HG02981 (cell line): ENCODE data around the gene EXOC3.
"Not testable (repeated sequence)": the region's sequence is repeated elsewhere in the genome, so short reads cannot be mapped to it uniquely, and the experiment has no call there.

Experiments
- ATAC-seq: cut with Tn5 transposase; IDR thresholded peaks from one replicate; pipeline ENCODE4 v1.9.1; 2021; ENCODE audit warnings: mild to moderate bottlenecking, moderate library complexity; ENCODE audit not compliant: unreplicated experiment

The EXOC3 gene

GRCh38 chr5:406041-406440 is 36.9 kb upstream of the EXOC3 start:
- no peak for ATAC-seq

DNA sequence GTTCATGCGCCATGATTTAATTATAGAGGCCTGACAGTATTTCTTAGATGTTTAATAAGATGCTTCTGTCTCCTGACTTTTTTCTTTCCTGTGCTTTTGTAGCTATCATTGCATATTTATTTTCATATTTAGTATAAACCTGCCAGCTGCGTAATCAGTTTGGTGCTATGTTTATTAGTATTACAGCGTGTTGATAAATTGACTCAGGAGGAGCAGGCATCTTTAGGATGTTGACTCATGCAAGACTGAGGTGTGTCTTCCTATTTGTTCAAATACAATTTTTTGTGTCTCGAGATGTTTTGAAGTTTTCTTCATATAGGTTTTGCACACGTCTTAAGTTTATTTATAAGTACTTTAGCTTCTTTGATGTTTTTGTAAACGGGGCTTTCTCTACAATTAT is 35.9 kb upstream of the EXOC3 start:
- no peak for ATAC-seq

DNA sequence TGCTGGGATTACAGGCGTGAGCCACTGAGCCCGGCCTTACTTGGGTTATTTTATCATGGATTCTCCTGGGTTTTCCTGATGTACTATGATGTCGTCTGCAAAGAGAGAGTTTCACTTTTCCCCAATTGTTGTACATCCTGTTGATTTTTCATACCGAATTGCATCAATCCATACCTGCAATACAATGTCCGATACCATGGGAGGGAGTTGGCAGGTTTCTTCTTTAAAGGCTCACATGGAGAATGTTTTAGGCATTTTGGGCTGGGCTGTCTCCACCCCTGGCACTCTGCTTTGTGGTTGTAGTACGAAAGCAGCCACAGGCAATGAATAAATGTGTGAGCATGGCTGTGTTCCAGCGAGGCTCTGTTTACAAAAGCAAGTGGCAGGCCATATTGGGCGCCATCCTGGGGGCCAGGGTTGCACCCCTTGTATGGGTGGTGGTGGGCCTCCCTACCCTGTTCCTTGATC is 35.1 kb upstream of the EXOC3 start:
- ATAC-seq: no peak

- no peak for ATAC-seq
These were observed 32.0 kb upstream of the EXOC3 start for GRCh38 chr5:410911-411517.

DNA sequence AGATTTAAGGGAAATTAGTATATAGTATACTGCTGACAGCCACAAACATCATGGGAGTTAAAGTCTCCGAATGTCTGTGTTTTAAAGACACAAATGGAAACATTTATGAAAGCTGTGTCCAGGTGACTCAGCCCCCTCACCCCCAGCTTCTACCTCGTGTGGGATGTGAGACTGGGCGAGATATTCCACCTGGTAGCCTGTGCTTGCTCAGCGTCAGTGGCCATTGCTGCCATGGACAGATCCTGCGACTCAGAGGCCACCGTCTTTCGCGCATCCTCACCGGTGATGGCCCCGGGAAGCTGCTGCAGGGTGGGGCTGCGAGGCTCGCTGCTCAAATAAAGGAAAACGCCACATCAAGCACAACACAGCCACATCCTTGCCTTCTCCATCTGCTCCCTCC is 31.2 kb upstream of the EXOC3 start:
- no peak for ATAC-seq

- ATAC-seq: not testable (repeated sequence)
These were observed 27.7 kb upstream of the EXOC3 start for GRCh38 chr5:414991-415927.

GRCh38 chr5:415928-416635 is 26.9 kb upstream of the EXOC3 start:
- no peak for ATAC-seq

DNA sequence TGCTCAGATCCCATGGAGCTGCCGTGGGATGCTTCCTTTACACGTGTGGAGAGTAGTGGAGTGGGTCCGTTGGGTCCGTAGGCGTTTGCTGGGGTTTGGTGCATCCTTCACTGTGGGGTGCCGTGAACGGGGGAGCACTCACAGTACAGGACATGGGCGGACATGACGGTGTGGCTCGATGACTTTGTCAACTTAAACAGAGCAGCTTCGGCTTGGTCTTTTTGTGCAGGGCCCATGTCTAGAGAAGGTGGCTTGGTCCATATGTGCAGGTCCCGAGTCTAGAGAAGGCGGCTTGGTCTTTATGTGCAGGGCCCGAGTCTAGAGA is 26.4 kb upstream of the EXOC3 start:
- no peak for ATAC-seq

DNA sequence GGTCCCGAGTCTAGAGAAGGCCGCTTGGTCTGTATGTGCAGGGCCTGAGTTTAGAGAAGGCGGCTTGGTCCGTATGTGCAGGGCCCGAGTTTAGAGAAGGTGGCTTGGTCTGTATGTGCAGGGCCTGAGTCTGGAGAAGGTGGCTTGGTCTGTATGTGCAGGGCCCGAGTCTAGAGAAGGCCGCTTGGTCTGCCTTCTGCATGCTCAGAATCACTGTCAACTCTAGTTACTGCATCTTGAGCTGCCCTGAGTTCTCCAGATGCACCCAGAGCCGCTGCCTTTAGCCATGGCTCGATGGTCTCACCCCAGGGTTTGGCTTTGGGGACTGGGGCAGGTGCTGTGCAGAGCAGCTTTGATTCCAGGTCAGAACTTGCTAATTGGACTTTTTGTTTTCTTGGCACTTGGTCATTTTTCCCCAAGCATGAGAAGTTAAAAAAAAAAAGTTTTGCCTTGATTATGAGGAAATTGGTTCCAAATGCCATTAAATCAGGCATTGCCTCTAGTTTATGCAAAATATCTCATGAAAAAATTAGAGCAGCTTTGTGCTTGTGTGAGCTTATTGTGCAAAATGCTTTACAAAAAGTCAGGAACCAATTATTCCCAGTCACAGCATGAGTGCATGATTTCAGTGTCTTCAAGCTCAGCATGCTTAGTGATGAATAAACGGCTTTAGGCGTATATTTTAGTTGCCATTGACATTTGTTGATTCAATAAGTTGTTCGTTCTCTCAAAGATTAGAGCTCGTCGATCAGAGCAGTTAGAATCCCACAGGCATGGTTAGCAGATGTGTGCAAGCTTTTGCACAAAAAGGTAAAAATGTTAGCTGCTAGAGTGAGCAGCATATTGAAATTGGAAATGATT is 25.4 kb upstream of the EXOC3 start:
- ATAC-seq: no peak

GRCh38 chr5:418162-419121 is 24.5 kb upstream of the EXOC3 start:
- no peak for ATAC-seq

DNA sequence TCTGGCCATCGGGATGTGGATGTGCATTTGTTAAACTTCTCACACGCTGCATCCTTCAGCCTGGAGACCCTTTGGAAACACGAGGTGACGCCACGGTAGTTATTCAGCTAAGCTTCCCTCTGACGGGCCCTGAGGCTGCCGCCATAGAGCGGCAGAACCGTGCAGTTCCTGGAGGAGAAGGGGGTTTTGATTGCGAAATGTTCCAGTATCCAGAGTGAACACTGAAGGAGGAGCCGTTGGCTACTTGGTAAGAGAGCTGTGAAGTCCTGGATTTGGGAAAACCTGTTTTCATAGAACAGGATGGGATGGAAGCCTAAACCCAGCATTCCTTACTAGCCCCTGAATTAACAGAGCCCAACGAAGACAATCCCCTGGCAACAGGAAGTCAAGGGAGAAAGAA is 23.0 kb upstream of the EXOC3 start:
- no peak for ATAC-seq

GRCh38 chr5:420632-421286 is 22.2 kb upstream of the EXOC3 start:
- no peak for ATAC-seq

- ATAC-seq: no peak
These were observed 21.6 kb upstream of the EXOC3 start for GRCh38 chr5:421287-421880.

DNA sequence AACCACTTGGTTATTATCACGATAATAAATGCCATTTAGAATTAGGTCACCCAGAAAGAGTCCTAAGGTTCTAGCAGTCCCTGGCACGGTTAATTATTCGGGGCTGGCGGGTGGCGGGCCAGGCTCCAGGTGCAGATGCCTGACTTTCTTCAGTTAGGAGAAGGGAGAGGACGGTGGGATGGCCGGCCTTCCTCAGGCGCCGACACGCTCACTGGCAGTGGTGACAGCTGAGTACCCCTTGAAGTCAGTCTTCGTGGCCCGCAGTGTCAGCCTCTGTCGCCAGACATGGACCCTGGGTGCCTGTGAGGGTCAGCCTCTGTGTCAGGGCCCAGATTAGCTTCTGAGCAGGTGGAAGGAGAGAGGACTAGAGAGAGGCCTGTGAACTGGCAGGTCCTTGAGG is 21.1 kb upstream of the EXOC3 start:
- no peak for ATAC-seq

DNA sequence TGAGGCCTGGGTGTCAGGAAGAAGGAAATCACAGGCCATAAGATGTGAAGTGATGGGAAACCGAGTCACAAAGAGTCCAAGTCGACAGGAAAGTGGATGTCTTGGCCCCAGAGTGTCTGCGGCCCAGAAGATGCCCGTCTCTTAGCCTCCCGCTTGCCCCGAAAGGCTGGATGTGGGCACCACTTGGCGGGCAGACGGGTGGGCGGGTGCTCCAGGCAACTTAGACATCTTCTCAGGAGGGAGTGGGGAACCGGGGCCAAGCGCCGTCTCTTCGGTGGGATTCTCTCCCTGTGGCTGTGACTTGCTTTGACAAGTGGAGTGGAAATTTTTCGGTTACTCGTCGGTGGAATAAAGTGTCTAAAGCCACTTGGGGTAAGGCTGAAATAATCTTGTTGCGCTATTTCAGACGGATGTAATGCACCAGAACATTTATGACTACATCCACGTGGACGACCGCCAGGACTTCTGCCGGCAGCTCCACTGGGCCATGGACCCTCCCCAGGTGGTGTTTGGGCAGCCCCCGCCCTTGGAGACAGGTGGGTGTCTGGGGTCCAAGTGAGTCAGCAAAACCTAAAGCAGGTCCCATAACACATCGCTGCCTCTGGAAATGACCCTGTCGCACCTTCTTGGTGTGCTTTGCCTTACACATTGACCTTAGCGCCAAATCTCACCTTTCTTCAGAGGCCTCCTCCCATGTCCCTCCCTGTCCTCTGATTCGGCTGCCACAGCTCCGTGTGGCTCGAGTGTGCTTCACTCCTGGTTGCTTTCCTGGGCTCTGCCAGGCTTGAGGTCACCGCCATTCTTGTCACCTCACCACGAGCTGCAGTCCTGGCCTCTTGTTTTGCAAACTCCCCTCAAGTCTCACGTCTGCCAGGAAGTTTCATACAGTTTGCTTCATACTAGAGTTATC is 20.4 kb upstream of the EXOC3 start:
- ATAC-seq: no peak

GRCh38 chr5:423233-423565 is 19.8 kb upstream of the EXOC3 start:
- no peak for ATAC-seq

GRCh38 chr5:423626-424261 is 19.2 kb upstream of the EXOC3 start:
- no peak for ATAC-seq
